ENCODE results near the gene NCBP2L.

DNA sequence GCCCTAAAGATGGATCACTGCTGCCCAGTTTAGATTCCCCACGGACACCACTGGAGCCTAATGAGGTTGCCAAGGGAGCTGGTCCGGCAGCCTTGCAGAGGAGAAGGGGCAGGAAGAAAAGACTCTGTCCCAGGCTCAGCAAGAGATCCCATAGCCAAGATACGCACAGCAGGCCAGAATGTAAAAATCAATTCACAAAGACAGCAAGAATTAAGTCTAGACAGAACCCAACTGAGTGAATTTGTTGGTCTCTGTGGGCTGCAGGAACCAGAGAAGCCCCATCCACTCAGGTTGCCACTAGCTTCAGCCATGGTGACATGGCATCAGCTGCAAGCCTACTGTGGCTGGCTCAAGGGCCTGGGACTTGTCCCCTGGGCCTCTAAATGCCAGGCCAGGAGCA lies 24.8 kb upstream of the NCBP2L start:
- TF ChIP-seq, protein P1, sequence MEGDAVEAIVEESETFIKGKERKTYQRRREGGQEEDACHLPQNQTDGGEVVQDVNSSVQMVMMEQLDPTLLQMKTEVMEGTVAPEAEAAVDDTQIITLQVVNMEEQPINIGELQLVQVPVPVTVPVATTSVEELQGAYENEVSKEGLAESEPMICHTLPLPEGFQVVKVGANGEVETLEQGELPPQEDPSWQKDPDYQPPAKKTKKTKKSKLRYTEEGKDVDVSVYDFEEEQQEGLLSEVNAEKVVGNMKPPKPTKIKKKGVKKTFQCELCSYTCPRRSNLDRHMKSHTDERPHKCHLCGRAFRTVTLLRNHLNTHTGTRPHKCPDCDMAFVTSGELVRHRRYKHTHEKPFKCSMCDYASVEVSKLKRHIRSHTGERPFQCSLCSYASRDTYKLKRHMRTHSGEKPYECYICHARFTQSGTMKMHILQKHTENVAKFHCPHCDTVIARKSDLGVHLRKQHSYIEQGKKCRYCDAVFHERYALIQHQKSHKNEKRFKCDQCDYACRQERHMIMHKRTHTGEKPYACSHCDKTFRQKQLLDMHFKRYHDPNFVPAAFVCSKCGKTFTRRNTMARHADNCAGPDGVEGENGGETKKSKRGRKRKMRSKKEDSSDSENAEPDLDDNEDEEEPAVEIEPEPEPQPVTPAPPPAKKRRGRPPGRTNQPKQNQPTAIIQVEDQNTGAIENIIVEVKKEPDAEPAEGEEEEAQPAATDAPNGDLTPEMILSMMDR (IDR thresholded peaks at IDR 0.05; ENCODE audit: low read depth, low read length, poor library complexity, severe bottlenecking), result no peak
- TF ChIP-seq EZH2phosphoT487 (IDR thresholded peaks at IDR 0.05; ENCODE audit: borderline replicate concordance, low read length), result no peak
